Skeletal muscle tissue (tissue), 4 donors: ENCODE results near the gene SPIN1. TPM values are rescaled to one million over a fixed set of nuclear protein-coding genes. Genes with fewer than 3 reads are reported as not detected.

ENCODE experiments used
- H3K27ac ChIP-seq: one replicate; pipeline ENCODE4 v1.7.0; 2013; ENCODE audit warnings: mild to moderate bottlenecking, low read depth, low read length, inconsistent platforms
- H3K27me3 ChIP-seq, 3 donors: one replicate each; pipeline ENCODE4 v1.7.0; 2013; ENCODE audit warnings: low read length in 3 of 3; ENCODE audit not compliant: control insufficient read depth in 3 of 3, insufficient read depth in 3 of 3
- H3K36me3 ChIP-seq, 3 donors: one replicate each; pipeline ENCODE4 v1.7.0; 2013; ENCODE audit warnings: low read length in 3 of 3; ENCODE audit not compliant: control insufficient read depth in 3 of 3, insufficient read depth in 3 of 3
- H3K4me1 ChIP-seq, 3 donors: one replicate each; pipeline ENCODE4 v1.7.0; 2013; ENCODE audit warnings: low read length in 3 of 3, mild to moderate bottlenecking in 3 of 3; ENCODE audit not compliant: control insufficient read depth in 3 of 3, insufficient read depth in 3 of 3
- H3K4me3 ChIP-seq, 3 donors: one replicate each; pipeline ENCODE4 v1.7.0; 2013; ENCODE audit warnings: low read length in 3 of 3
- H3K9ac ChIP-seq, 3 donors: one replicate each; pipeline ENCODE4 v1.7.0; 2013; ENCODE audit warnings: low read length in 3 of 3, mild to moderate bottlenecking in 3 of 3, moderate library complexity in 2 of 3, low read depth in 1 of 3
- H3K9me3 ChIP-seq, 3 donors: one replicate each; pipeline ENCODE4 v1.7.0; 2013; ENCODE audit warnings: low read length in 3 of 3; ENCODE audit not compliant: control insufficient read depth in 3 of 3
- total RNA-seq: library from RNA; depleted of rRNA; stranded (reverse); fragments of >200 nt; gene quantifications from one replicate; pipeline ENCODE4 v1.2.3, GENCODE V29; 2014
- donor health status: Osteomylitis.

The SPIN1 gene
- total RNA-seq, 1 donor from 2014 or later: 60.5 TPM

GRCh38 chr9:88503845-88504764, 115.9 kb downstream of the SPIN1 start:
- no peaks in the 10 kb centered on the region for H3K27me3 ChIP-seq

GRCh38 chr9:88508326-88508725, 120.1 kb downstream of the SPIN1 start:
- H3K9me3 ChIP-seq: no peaks in the 10 kb centered on the region
- H3K27ac ChIP-seq: no peak overlapping the region

More at GRCh38 chr9:88503845-88504764, 115.9 kb downstream of the SPIN1 start:
- no peaks in the 10 kb centered on the region for H3K4me1 ChIP-seq
- H3K27ac ChIP-seq: no peak overlapping the region
- no peak overlapping the region for H3K4me3 ChIP-seq
- no peaks in the 10 kb centered on the region for H3K36me3 ChIP-seq
- no peaks in the 10 kb centered on the region for H3K9me3 ChIP-seq
- H3K9ac ChIP-seq: no peak overlapping the region

GRCh38 chr9:88511906-88512305, 123.7 kb downstream of the SPIN1 start:
- H3K36me3 ChIP-seq: no peaks in the 10 kb centered on the region
- no peak overlapping the region for H3K27ac ChIP-seq
- no peak overlapping the region for H3K9ac ChIP-seq
- H3K9me3 ChIP-seq: no peaks in the 10 kb centered on the region
- no peak overlapping the region for H3K4me3 ChIP-seq
- H3K27me3 ChIP-seq: no peaks in the 10 kb centered on the region
- no peaks in the 10 kb centered on the region for H3K4me1 ChIP-seq

More at GRCh38 chr9:88508326-88508725, 120.1 kb downstream of the SPIN1 start:
- Histone ChIP-seq H3K36me3 (no peaks in the 10 kb centered on the region), H3K4me1 (no peaks in the 10 kb centered on the region), H3K9ac (no peak overlapping the region), H3K27me3 (no peaks in the 10 kb centered on the region), H3K4me3 (no peak overlapping the region)

GRCh38 chr9:88514247-88514646, 126.0 kb downstream of the SPIN1 start:
- no peak overlapping the region for H3K9ac ChIP-seq
- H3K4me1 ChIP-seq: no peaks in the 10 kb centered on the region
- no peaks in the 10 kb centered on the region for H3K9me3 ChIP-seq
- peaks cover 0 to 2% (median 0%) of the 10 kb centered on the region in 3 donors for H3K27me3 ChIP-seq
- no peak overlapping the region for H3K27ac ChIP-seq
- H3K36me3 ChIP-seq: no peaks in the 10 kb centered on the region
- H3K4me3 ChIP-seq: no peak overlapping the region

- H3K9ac ChIP-seq: no peak overlapping the region
- H3K27ac ChIP-seq: no peak overlapping the region
- no peaks in the 10 kb centered on the region for H3K9me3 ChIP-seq
- H3K27me3 ChIP-seq: peaks cover 0 to 3% (median 0%) of the 10 kb centered on the region in 3 donors
- no peak overlapping the region for H3K4me3 ChIP-seq
- no peaks in the 10 kb centered on the region for H3K36me3 ChIP-seq
- H3K4me1 ChIP-seq: no peaks in the 10 kb centered on the region
Measured at GRCh38 chr9:88521308-88521707, 133.1 kb downstream of the SPIN1 start.

- no peak overlapping the region for H3K27ac ChIP-seq
- H3K4me3 ChIP-seq: no peak overlapping the region
- H3K27me3 ChIP-seq: peaks cover 0 to 3% (median 0%) of the 10 kb centered on the region in 3 donors
- H3K9me3 ChIP-seq: no peaks in the 10 kb centered on the region
- H3K4me1 ChIP-seq: no peaks in the 10 kb centered on the region
- no peaks in the 10 kb centered on the region for H3K36me3 ChIP-seq
- H3K9ac ChIP-seq: no peak overlapping the region
Measured at GRCh38 chr9:88522360-88522759, 134.1 kb downstream of the SPIN1 start.

GRCh38 chr9:88523056-88523455, 134.8 kb downstream of the SPIN1 start:
- H3K4me1 ChIP-seq: no peaks in the 10 kb centered on the region
- no peak overlapping the region for H3K4me3 ChIP-seq
- peaks cover 0 to 3% (median 0%) of the 10 kb centered on the region in 3 donors for H3K27me3 ChIP-seq
- no peak overlapping the region for H3K27ac ChIP-seq
- H3K9me3 ChIP-seq: no peaks in the 10 kb centered on the region
- no peak overlapping the region for H3K9ac ChIP-seq
- no peaks in the 10 kb centered on the region for H3K36me3 ChIP-seq

GRCh38 chr9:88524911-88525310, 136.7 kb downstream of the SPIN1 start:
- Histone ChIP-seq H3K4me1 (no peaks in the 10 kb centered on the region), H3K36me3 (no peaks in the 10 kb centered on the region), H3K9ac (no peak overlapping the region), H3K27ac (no peak overlapping the region), H3K4me3 (no peak overlapping the region), H3K9me3 (no peaks in the 10 kb centered on the region), H3K27me3 (peaks cover 0 to 4% (median 0%) of the 10 kb centered on the region in 3 donors)

GRCh38 chr9:88527618-88528017, 139.4 kb downstream of the SPIN1 start:
- no peak overlapping the region for H3K27ac ChIP-seq
- no peaks in the 10 kb centered on the region for H3K36me3 ChIP-seq
- peaks cover 3 to 15% (median 12%) of the 10 kb centered on the region in 3 donors for H3K27me3 ChIP-seq
- H3K9me3 ChIP-seq: no peaks in the 10 kb centered on the region
- no peak overlapping the region for H3K4me3 ChIP-seq
- peaks cover 0 to 5% (median 0%) of the 10 kb centered on the region in 3 donors for H3K4me1 ChIP-seq
- no peak overlapping the region for H3K9ac ChIP-seq
